ENCODE measurements around the gene TMA7. TPM values are rescaled to one million over a fixed set of nuclear protein-coding genes. Genes with fewer than 3 reads are reported as not detected.

The TMA7 gene
- total RNA-seq, 2 experiments from 2014 or later: 250 to 313 TPM

- H3K4me1 ChIP-seq (ENCODE audit: insufficient read depth, low read length, poor library complexity, severe bottlenecking): no peaks in the 10 kb centered on the region
- no peak overlapping the region for H2AFZ ChIP-seq (ENCODE audit: low read length)
- no peaks in the 10 kb centered on the region for H3K9me3 ChIP-seq (ENCODE audit: low read length)
- no peak overlapping the region for H3K4me3 ChIP-seq (ENCODE audit: low read depth, low read length, poor library complexity, severe bottlenecking)
- no peak overlapping the region for H3K27ac ChIP-seq (ENCODE audit: low read depth, low read length, poor library complexity, severe bottlenecking)
- H4K20me1 ChIP-seq (ENCODE audit: insufficient read depth, low read length): no peaks in the 10 kb centered on the region
- H3K9me2 ChIP-seq (ENCODE audit: insufficient read depth, low read length): no peaks in the 10 kb centered on the region
- POLR2A ChIA-PET: interaction anchor here (0.6 kb wide), 1 partner anchor 640 kb away, joined by 3 read pairs; no protein-coding TSS in a partner anchor
- intact Hi-C loops (cut with micrococcal nuclease; ENCODE audit: unreplicated experiment): no loop called here
- no peak for DNase-seq (ENCODE audit: low spot score)
- no TSS peak for BruUV-seq (replicated peaks)
- TF ChIP-seq EZH2phosphoT487 (IDR thresholded peaks at IDR 0.05; ENCODE audit: borderline replicate concordance, low read depth, low read length) (no peak), CTCF (conservative IDR thresholded peaks at IDR 0.05; ENCODE audit: low read length) (no peak)
- H3K79me2 ChIP-seq (ENCODE audit: insufficient read depth, low read depth, low read length): no peaks in the 10 kb centered on the region
- no peaks in the 10 kb centered on the region for H3K36me3 ChIP-seq (ENCODE audit: insufficient read depth, low read length)
- CTCF ChIA-PET (ENCODE audit: unreplicated experiment): no interaction called here
- H3K4me2 ChIP-seq (ENCODE audit: low read length): no peak overlapping the region
These were observed 20.5 kb upstream of the TMA7 start for GRCh38 chr3:48419597-48419996.

- POLR2A ChIA-PET: no interaction called here
- H3K9me2 ChIP-seq (ENCODE audit: insufficient read depth, low read length): no peaks in the 10 kb centered on the region
These were observed 19.5 kb upstream of the TMA7 start for GRCh38 chr3:48420561-48420960.

More at GRCh38 chr3:48420561-48420960, 19.5 kb upstream of the TMA7 start:
- BruUV-seq (replicated peaks): no TSS peak
- Histone ChIP-seq H3K4me1 (ENCODE audit: insufficient read depth, low read length, poor library complexity, severe bottlenecking) (no peaks in the 10 kb centered on the region), H3K4me2 (ENCODE audit: low read length) (no peak overlapping the region), H4K20me1 (ENCODE audit: insufficient read depth, low read length) (no peaks in the 10 kb centered on the region), H3K27ac (ENCODE audit: low read depth, low read length, poor library complexity, severe bottlenecking) (no peak overlapping the region), H3K36me3 (ENCODE audit: insufficient read depth, low read length) (no peaks in the 10 kb centered on the region), H3K9me3 (ENCODE audit: low read length) (no peaks in the 10 kb centered on the region), H3K4me3 (ENCODE audit: low read depth, low read length, poor library complexity, severe bottlenecking) (no peak overlapping the region), H3K79me2 (ENCODE audit: insufficient read depth, low read depth, low read length) (no peaks in the 10 kb centered on the region), H2AFZ (ENCODE audit: low read length) (no peak overlapping the region)
- CTCF ChIA-PET (ENCODE audit: unreplicated experiment): no interaction called here
- intact Hi-C loops (cut with micrococcal nuclease; ENCODE audit: unreplicated experiment): loop anchor here (5.0 kb wide), 1 partner anchor 143 kb away; no protein-coding TSS in a partner anchor
- TF ChIP-seq EZH2phosphoT487 (IDR thresholded peaks at IDR 0.05; ENCODE audit: borderline replicate concordance, low read depth, low read length): no peak
- TF ChIP-seq CTCF (conservative IDR thresholded peaks at IDR 0.05; ENCODE audit: low read length): no peak
- DNase-seq (ENCODE audit: low spot score): no peak
